NCI-H82 (cell line): Measurements from ENCODE around the gene LCE7A.

Source experiments
- DNase-seq: peaks from one replicate; lab custom pipeline; 2025; lab: John Stamatoyannopoulos, UW

Gene LCE7A, protein sequence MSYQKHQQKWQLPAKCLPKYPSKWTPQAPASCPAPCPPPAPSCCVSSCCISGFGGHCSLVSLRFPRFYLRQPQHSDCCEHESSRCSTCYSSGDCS

DNA sequence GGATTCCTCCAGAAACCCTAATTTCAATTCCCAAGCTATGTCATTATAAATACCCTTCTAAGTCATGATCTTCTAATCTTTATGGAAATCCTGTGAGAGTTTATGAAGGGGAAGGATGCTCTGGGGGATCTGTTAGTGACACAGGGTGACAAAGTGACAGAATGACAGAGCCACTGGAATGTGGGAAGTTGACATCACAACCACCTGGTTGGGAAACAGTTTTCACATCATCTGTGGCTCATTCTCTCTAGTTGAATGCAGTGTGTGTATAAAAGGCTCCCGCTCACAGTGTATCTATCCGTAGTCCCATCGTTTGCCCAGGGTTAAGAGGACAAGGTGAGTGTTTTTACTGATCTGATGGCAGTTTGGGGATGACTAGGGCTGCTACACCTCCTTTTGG, at the start of gene LCE7A:
TSS of gene LCE7A (plus strand) at position 301 of the 400 bp plus-strand sequence. CDS start 702 bp downstream, outside the sequence.
- DNase-seq = no peak

DNA sequence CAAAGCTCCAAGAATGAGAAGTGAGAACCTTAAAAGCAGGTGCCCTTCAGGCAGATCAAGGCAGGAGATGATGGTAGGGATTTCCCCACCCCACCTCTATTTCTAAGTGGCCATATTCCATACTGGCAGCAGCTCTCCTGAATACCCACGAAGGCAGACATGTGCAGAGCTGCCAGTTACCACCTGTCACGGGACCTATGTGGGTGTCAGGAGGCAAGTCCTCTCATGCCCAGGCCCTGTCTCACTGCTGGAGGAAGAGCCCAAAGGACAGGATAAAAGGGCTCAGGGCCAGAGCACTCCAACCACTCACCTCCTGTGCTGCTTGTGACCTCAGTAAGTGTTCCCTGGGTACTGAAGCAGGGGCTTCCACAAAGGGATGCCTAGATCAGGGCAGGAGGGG, 48.7 kb upstream of the LCE7A start:
- no peak for DNase-seq

DNA sequence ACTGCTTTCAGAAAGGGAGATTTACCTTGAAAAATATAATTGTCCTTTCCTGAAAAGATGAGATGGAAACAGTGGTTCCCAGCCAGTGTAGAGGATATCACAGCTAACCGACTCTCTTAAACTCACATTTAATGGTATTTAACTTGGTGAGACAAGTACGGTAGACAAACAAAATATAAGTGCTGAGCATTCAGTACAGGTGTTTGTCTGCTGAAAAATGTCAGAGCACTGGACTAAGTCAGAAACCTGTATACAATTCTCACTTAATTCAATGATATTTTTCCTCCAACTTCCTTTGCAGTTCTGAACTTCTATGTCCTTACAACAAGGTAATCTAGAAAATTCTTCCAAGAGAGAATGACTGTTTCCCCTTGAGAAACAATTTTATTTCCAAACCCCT, 48.1 kb upstream of the LCE7A start, which contains the start of gene LCE1B:
TSS of gene LCE1B (plus strand) at position 301 of the 400 bp plus-strand sequence. CDS start 476 bp downstream, outside the sequence.
- DNase-seq = no peak

DNA sequence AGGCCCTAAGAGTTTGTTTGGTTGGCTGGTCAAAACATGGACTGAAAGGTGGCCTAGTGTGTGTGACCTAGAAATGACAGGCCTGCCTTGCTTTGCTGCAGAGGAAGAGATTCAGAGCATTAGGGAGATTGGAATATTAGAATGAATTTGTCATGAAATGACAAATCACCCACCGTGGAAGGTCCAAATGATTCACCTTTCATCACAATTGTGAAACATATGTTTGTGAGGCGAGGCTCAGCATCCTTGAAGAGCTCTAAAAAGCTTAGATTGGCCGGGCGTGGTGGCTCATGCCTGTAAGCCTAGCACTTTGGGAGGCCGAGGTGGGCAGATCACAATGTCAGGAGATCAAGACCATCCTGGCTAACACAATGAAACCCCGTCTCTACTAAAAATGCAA, 42.5 kb upstream of the LCE7A start:
- no peak for DNase-seq

DNA sequence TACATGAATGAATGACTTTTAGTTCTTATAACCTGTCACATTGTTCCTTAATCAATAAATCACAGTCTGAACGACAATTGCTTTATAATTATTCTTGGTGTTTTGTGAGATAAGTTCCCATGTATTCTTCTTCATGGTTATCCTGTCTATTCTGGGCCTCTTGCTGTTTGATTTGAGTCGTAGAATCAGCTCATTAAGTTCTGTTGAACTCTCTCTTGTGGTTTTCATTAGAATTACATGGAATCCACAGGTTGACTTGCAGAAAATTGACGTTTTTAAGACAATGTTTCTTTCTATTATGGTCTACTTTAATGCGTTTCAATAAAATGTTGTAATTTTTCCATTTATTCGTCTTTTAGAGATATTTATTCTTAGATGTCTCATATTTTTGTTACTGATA, 36.5 kb upstream of the LCE7A start:
- no peak for DNase-seq

DNA sequence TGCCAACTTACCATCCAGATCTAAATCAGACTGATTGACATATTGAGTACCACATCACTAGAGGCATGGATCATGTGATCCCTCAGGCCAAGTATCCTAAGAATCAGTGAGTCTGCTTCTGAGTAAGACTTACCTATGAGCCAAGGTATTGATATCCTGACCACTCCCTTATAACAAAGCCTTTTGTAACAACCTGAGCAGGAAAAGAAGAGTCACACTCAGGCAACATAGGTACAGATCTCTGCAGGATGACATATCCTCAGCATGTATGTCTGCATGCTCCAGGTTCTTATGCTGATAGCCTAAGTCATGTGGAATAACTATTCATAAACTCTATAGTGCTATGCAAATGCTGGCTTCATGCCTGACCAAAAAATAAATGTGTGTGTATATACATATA, 34.8 kb upstream of the LCE7A start:
- no peak for DNase-seq

DNA sequence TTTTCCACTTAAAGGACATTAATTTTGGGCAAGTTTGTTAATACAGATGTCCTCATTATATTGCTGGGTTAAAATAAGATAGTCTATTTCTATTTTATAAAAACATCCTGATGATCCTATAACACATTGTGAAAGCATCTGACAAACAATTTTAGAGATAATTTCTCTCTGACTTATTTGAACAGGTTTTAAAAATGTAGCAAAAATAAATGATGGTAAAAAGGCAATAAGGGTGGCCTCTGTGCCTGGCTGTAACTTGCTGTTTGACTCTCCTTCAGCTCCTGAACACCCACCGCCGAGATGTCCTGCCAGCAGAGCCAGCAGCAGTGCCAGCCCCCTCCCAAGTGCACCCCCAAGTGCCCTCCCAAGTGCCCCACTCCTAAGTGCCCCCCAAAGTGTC, 32.6 kb upstream of the LCE7A start, which contains the start of gene LCE1A:
TSS of gene LCE1A (plus strand) at position 301 of the 400 bp plus-strand sequence. CDS start at position 301, 0 bp downstream.
- DNase-seq = no peak

DNA sequence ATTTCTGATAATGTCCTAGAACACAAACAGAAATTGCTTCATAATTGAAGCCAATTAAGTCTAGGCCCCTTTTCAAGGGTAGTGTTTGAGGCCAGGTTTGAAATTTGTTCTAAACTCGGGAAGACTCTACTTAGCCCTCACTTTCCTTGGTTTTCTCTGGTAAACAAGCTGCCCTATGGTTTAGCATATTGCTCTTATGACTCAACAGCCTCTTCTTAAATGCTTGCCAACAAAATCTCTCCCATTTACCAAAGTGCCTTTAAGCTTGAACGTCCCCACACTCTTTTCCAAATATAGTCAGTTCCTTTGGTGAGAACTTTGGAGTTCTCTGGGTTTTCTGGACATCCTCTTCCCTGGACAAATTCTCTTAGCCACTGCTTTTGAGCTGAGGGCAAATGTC, 22.9 kb upstream of the LCE7A start:
- DNase-seq = no peak

DNA sequence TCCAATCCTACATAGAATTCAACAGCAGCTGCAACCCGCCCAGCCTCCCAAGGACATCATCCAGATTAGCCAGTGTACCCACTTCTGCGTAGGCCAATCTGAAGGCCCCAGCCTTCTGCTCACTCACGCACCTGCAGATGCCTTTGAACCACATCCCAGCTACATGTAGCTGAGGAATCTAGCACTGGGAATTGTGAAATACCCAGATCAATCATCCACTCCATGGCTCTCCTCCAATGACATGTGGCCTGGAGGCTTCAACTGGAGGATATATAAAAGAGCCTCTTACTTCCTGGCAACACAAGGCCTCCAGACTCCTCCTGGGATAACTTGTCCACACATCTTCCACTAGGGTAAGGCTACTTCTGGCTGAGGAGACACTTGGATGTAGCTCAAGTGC, 17.2 kb upstream of the LCE7A start, which contains the start of gene LCE6A:
TSS of gene LCE6A (plus strand) at position 301 of the 400 bp plus-strand sequence. CDS start 665 bp downstream, outside the sequence.
- no peak for DNase-seq

DNA sequence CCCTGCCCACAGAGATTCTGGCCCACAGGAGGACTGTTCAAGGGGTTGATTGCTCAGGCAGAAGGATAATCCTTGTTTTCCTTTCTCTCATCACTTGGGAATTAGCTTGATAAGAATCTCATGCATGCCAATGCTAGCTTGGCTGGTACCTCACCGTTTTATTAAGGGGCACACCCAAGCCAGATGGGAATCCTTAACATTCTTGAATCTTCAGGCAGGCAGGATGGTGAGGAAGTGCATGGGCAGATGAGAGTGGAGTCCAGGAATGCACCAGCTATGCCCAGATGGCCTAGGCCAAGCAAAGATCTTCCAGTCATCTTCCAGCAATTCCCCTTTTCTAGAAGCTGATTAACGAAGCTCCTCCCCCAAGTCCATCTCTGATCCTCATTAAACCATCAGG, 4.1 kb upstream of the LCE7A start:
- no peak for DNase-seq

DNA sequence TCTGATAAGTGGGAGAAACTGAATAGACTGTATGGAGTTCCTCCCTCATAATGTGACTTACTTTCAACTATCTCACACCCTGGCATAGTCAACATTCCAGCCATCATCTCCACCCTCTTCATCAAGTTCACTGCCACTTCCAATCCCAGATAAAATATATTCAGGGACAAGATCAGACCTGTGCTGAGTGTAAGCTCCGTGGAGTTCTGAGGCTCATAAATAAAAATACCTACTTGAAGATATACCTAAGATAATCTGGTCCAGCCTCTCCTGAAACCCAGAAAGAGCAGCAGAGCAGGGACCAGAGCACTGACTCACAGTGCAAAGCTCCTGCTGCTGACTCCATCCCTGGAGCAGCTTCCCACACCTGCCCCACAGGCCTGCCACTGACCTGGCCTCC, 1.7 kb upstream of the LCE7A start:
- no peak for DNase-seq

DNA sequence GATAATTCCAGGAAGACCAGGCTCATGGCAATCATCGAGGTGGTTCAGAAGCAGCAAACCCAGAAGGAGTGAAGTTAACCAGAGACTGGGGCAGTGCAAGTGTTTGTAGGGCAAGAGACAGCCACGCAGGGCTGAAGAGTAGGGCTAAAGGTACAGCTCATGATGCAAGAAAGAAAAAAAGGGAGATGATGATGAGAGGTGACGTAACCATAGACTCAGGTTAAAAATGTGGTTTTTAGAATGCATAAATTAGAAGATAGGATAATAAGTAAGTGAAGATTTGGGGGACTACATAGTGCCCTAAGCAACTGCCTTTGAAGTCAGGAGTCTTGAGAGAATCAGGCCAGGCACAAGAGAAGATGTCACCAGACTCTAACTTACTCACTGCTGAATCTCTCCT, 333 bp downstream of the LCE7A start:
- no peak for DNase-seq

DNA sequence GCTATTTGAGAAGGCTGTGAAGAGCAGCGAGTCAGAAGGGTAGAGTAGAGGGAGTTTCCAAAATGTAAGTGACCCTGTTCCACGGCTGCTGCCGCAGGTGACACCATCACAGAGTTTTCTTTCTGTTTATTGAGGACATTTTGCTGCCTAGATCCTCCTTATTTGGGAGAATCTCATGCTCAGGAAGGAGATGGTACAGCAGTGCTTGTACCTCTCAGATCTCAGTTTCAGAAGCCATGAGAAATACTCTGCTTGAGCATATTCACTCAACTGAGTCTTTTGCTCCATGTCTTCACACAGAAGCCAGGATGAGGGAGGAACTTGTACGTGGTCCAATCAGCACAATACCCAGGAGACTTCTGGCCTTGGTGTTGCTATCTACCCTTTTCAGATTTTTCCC, 1.6 kb downstream of the LCE7A start:
- DNase-seq = no peak

DNA sequence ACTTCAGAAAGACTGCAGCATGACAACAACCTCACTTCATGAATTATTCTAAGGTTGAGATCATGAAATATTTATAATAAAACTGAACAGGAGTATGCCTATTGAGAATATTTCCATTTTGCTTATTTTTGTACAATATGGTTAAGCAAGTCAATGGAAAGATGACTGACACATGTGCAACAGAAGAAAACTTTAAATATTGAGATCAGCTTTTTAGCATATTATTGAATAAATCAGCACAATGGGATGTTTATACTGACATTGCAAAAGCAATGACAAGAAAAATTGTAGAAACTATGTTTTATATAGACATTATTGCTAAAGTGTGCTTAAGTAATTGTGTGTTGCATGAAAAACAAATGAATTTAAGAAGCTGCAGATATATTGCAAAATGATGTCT, 4.6 kb downstream of the LCE7A start:
- no peak for DNase-seq

DNA sequence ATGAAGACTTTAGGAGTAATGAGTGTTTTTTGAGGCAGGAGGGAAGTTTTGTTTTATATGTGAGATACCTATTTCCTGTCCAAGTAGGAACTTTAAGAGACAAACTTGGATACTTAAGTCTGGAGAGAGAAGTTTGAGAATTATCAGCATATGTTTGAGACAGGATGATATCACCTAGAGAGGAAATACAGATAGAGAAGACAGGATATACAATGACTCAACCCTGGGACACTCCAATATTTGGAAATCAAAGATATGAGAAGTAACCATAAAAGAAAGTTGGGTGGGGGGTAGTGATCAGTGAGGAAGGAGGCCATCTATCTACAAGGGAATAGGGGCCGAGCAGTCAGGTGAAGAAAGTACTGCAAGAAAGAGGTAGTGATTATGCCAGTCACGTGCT, 6.5 kb downstream of the LCE7A start:
- DNase-seq = no peak

DNA sequence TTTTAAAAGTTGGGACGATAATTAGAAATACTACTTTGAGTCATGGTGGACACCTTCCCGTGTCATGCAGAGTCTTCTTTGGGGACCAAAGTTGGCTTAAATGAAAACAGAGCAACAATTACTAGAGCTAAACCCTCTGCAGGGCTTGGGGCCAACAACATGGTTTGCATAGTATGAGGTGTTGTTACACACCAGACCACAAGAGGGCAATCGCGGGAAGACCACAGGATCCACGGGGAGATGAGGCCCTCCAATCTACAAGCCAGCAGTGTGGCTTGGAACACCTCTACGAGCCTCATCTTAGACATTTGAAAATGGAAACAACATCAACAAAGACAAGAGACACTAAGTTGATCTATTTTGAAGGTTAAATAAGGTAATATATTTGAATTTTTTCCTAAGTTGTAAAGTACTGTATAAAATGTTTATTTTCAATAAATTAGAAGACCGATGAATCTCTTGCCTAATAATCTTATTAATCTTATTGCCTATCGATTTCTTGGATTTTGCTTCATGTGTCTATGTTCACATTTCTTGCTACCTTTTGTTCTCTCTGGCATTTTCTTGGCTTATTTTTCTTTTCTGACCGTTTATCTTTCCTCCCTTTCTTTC, 10.1 kb downstream of the LCE7A start:
- peak; percentile 85 for DNase-seq

DNA sequence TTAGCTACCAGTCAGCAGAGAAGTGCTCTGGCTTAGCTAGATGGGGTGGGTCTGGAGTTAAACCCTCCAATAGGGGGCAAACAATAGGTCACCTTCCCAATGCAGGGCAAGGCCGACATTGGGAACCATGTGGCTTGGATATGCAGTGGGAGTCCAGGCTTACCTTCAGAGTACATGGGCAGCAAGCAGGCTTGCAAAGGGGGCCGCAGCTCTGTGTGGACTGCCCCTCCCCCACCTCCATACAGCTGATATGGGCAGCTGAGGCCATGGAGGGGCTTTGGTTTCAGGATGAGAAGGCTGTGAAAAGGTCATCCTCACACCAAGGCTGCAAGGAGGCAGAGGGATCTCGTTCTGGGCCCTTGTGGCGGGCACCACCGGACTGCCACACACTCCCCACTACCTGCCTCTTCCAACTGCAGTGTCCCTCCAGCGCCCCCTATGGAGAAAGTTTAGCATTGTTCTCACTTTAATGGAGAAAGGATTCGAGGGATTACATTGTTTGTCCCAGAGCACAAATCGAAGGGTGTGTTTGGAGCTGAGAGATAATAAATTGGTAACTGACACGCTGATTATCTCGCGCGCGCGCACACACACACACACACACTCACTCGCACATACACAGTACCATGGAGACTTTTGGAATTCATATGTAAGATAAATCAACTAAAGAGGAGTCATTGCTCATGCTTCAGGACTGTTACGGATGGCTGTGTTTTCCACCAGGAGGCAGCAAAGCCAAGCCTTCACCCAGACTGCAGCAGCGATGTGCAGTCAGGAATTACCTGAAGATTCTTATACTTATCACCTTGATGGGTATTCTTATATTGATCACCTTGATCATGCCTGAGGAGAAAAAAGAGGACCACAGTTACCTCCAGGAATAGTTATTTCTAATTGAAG, 11.3 kb downstream of the LCE7A start:
- DNase-seq = peak; percentile 56

DNA sequence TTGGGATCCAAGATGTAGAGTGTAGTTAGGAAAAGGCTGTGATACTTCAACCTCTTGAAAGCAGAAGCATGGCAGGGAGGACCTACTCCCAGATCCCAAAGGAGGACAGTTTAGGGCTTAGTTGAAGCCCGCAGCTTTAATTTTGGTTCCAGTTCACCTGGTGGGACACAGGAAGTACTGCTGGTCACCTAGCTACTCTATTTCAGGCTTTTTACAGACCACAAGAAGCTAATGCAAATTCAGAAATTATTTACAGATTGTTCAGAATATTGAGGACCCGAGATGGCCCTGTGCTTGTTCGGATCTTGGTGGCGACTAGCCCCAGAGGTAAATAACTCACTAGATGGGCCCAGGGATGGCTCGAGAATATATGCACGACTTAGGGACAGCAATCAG, 11.9 kb downstream of the LCE7A start:
- no peak for DNase-seq

DNA sequence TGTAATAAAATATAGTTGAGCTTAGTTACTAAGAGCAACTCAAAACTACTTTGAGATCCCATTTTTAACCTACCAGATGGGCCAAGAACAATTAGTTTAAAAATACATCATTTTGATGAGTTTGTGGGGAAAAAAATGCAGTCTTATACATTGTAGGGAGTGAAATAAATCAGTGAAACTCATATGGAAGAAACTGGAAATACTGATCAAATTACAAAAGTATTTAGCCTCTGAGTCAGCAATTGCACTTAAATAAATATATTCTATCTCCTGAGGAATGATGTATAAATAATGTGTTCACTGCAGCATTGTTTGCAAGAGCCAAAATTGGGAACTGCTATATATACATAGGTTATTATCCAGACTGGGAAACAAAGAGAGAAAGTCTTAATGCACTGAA, 13.7 kb downstream of the LCE7A start:
- no peak for DNase-seq

DNA sequence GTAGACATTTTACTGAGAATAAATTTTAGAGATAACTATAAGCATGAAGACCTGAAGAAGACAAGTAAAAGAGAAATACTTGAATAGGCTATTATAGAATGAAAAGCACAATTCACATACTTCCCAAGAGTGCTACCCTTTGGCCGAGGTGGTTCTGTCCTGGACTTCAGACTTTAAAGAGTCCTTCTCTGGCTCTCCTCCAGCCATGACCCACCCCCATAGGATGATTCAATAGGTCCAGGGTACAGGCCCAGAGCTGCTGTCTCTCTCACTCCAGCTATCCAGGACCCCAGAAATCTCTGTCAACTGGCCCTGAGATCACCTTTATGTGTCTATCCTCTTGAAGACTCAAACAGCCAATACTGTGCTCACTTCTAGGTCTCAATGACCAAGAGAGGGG, 17.0 kb downstream of the LCE7A start:
- no peak for DNase-seq

DNA sequence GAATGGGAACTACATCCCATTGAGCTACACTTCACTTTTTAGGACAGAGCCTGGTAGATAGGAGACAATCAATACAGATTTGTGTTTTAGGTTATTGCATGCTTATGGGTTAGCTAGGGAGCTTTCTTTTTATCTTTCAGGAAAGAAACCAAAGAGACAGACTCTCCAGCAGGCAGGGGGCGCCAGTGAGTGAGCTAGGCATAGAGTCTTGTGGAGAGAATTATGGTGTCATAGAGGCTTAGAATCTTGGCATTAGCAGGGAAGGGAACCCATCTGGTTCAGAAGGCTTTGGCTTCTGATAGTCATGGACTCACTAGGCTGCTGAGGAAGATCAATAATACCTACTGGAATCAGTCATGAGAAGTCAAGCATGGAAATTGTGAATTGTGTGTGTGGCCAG, 18.2 kb downstream of the LCE7A start, which contains the start of gene SMCP:
TSS of gene SMCP (plus strand) at position 281 of the 400 bp plus-strand sequence. CDS start 6,101 bp downstream, outside the sequence.
- DNase-seq = peak; percentile 62

DNA sequence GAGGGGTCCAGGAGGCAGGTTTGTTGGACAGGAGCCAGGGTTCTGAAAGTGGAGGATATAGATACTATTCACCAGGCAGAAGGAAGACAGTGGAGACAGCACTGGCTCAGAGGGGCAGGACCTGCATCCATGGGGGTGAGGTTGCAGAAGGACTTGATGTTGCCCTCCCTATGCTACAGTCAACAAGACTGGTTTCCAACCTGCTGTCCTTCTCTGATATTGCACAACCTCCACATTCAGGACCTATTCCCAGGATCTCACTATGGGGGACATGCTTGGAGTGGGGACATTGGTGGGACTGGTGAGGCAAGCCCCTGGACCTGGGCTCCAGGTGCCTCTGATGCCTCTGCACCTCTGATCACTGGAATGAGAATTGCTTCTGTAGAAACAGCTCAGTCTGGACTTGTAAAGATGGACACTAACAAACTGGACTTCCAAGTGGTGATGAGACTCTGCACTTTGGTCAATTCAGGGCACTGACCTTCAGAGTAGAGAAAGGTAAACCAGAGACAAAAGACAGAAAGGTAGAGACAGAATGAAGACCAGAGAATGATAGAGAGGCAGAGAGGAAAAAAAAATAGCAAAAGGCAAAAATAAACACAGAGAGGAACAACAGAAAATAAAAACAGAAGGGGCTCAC, 19.9 kb downstream of the LCE7A start:
- no peak for DNase-seq
